Hematopoietic multipotent progenitor cell treated with erythropoietin and hydrocortisone succinate and interleukin-3 and kit ligand, for 4 days (in vitro differentiated cells): ENCODE measurements around the gene STIMATE.

Source experiments
- DNase-seq: peaks from one replicate; pipeline ENCODE4 v3.0.0-alpha.2; 2015

Gene STIMATE

GRCh38 chr3:52860424-52860768, 37.0 kb downstream of the STIMATE start:
- no peak for DNase-seq

GRCh38 chr3:52859686-52860423, 37.5 kb downstream of the STIMATE start:
- DNase-seq, result no peak

DNA sequence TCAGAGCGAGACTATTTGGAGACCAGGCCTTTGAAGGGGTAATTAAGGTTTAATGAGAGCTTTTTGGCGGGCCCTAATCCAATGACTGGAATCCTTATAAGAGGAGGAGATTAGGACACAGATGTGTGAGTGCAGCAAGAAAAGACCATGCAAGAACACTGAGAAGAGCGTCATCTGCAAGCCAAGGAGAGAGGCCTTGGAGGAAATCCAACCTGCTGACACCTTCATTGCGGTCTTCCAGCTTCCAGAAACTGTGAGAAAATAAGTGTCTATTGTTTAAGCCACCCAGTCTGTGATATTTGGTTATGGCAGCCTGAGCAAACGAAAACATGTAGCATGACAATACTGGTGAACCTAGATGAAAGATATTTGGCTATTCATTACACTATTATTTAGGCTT, 39.5 kb downstream of the STIMATE start:
- no peak for DNase-seq

GRCh38 chr3:52857133-52857532, 40.2 kb downstream of the STIMATE start:
- no peak for DNase-seq

- no peak for DNase-seq
These were observed 40.7 kb downstream of the STIMATE start for GRCh38 chr3:52856666-52857065.

- no peak for DNase-seq
These were observed 43.3 kb downstream of the STIMATE start for GRCh38 chr3:52854013-52854412.

GRCh38 chr3:52852419-52852818, 44.9 kb downstream of the STIMATE start:
- DNase-seq, result no peak

GRCh38 chr3:52851348-52851747, 46.0 kb downstream of the STIMATE start:
- peak; percentile 79 for DNase-seq

DNA sequence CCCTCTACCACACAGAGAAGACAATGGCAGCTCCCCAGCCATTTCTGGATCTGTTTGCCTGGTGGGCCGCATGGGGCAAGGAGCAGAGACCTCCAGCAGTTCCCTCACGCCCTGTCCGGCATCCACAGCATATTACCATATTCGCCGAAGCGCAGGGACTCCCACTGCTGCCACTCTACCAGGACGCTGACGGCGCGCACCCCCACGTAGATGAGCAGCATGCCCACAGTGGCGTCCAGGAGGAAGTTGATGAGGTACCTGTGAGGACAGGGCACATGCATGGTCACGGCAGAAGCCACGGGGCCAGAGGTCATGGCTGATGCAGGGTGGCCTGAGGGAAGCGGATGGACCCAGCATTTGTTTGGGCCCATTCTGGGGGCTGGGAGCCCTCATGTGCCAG, 47.7 kb downstream of the STIMATE start:
- DNase-seq, result no peak

DNA sequence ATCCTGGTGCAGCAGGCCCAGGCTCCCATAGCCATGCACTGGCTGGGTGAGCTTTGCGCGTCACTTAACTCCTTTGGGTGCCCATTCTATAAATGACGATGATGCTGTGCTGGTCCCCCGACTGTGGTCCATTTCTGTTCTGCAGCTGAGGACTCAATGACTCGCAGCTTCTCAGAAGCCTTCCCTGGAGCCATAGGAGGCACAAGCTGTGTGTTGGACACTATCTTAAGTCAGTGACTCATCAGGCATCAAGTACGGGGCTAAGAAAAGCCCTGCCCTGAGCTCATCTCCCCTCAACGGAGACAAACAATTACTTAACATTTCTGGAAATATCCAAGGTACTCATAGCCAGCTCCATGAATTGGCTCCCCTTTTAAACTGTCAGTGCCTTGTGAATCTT, 48.7 kb downstream of the STIMATE start:
- DNase-seq, result no peak

DNA sequence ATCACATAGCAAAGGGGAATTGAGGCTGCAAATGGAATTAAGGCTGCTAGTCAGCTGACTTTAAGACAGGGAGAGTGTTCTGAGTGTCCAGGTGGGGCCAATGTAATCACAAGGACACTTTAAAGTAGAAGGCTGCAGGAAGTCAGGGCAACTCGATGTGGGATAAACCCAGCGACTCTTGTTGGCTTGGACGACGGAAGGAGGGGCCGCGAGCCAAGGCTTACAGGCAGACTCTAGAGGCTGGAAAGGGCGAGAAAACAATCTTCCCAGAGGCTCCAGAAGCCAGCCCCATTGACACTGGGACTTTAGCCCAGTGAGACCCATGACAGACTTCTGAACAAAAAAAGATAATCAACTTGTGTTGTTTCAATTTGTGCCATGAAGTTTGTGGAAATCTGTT, 49.6 kb downstream of the STIMATE start:
- no peak for DNase-seq

DNA sequence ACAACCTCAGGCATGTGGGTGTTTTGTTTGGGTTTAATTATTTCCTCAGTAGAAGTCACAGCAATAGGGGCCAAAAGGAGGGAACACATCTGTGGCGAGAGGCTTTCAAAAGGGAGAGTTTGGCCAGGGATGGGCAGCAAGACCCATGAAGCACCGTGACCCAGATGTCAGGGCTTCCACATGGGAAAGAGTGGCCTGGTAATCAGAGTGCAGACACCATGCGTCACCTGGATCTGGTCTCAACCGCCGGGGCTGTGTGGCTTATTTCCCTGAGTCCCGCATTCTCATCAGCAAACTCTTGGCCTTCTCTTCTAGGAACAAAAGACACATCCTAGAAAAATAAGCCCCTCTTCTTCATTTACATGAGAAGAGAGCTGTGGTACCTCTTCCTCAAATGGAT, 50.1 kb downstream of the STIMATE start:
- DNase-seq, result no peak

DNA sequence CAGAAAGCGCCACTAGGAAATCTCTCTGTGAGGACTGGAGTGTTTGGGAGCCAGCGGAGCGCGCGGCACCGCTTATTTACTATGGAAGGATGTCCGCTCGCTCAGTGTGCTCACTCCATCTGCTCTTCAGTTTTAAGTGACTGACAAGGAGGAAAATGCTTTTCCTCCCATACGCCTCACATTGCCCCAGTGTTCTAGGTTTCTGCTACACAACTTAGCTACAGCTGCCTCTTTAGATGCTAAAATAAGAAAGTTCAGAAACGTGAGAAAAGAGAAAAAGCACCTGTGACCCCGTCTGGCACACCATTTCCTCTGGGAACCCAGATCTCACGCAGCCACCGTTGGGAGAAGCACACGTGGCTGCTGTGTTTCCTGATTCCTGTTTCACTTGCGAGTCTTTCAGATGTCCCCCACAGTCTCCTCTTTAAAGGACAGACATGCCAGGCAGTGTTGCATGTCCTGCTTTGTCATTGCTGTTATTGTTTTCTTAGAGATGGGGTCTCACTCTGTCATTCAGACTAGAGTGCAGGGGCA, 50.8 kb downstream of the STIMATE start:
- no peak for DNase-seq

DNA sequence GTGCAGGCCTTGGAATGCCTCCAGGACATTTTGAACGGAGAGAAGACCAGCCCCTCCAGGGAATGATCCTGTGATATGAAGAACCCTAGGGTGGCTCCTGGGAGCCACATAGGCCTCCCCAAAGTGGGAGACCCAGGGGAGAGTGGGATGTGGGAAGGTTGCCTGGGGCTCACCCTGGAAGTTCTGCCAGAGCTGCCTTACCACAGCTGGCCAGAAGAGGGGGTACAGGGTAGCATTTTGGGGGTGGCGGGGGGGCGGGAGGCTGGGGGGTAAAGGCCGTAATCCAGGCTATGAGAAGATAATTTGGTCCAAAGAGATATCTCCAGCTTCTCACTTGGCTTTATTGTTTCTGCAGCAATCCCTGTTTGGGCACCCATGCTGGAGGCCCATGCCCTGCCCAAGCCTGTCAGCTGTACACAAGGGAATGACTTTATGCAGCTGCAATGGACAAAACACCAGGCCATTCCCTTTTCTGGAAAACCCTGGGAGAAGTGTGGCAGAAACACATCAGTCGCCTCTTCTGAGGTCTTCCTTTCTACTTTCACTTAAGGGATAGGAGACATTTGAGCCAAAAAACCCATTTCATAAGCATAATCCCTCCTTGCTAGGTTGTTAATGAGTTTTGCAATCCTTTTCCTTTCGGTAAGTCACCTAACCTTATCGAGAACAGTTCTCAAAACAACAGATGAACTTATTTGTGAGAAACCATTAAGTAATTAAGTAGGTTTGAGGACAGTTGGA, 51.5 kb downstream of the STIMATE start:
- DNase-seq, result no peak

GRCh38 chr3:52845157-52845556, 52.2 kb downstream of the STIMATE start:
- DNase-seq, result no peak

DNA sequence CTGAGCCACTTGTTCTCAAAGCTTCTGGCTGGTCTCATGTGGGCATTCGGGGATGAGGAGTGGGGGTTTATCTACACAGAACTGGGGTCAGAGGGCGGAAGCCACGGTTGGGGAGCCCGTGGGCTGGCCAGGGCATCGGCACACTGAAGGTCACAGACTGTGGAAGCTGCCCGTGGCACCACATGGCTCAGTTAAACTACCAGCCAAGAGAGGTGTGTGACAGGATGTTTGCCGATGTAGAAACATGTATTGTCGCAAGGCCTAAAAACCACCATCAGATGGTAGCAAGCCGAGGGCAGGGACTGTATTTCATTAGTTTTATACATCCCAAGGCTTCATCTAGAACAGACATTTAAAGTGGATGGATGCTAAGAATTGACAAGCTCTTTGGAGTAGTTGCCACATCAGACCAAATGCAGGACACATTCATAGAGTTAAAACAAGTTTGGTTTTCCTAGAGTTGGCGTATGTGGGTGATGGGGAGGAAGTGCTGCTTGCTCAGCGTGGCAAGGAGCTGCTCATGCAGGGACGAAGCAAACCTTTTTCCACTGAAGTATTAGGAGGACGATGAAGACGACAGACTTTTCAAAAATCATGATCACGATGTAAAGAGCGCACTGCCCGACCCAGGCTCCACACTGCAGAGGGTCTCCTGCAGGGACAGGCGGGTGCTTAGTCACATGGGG, 52.9 kb downstream of the STIMATE start:
- DNase-seq, result no peak

DNA sequence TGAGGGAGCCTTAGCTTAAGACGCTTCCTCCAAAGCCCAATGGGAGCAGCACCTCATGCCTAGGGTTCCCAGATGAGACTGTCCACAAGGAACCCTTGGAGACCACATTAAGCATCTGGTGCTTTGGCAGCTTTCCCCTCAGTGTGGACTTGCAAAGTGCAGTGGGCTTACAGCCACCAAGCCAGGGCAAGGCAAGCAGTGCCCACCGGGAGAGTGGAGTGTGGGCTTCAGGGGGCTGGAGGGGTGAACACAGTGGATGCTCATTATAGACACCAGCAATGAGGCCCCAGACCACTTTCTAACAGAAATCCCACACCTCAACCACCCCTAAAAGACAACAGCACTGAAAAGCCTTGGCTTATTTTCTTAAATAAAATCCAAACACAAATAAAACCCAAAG, 53.5 kb downstream of the STIMATE start:
- no peak for DNase-seq

- no peak for DNase-seq
These were observed 54.1 kb downstream of the STIMATE start for GRCh38 chr3:52843108-52843865.

DNA sequence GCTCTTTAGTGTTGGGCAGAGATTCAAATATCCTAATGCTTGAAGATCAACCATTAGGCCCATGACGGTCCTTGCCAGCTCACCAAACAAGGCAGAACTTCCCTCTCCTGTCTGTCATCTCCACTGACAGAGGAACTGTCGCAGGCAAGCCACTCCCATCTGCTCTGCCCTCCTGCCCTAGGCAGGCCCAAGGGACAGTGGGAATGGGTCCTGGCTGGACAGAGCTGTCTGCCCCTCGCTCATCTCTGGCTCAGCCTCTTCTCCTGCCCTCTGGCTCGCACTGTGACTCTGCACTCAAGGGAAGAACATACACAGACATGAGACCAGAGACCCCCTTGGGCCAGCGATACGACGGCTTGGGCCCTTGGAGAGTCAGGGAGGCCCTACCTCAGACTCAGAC, 54.9 kb downstream of the STIMATE start:
- no peak for DNase-seq

DNA sequence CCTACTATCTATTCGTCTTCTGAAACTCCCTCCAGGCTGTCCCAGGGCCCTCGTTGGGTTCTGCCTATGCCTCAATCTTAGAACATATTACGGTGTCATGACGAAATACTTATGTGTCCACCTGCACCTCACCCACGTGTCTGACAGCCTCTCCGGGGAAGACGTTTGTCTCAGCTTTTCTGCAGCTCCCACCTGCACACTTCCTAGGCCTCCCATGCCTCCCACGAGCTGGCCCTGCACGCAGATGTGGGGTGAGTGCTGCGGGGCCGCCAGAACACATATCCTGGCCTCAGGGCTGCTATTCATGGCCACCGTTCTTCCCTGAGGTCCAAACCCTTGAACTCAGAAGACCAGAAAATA, 55.4 kb downstream of the STIMATE start:
- no peak for DNase-seq

- DNase-seq, result no peak
These were observed 56.0 kb downstream of the STIMATE start for GRCh38 chr3:52841211-52841980.

GRCh38 chr3:52839892-52840545, 57.3 kb downstream of the STIMATE start:
- DNase-seq, result no peak
